NCI-H187 (cell line): ENCODE results near the gene GRID1.

Source experiments
- DNase-seq, 2 experiments: peaks; one replicate each; lab custom pipeline; 2025; lab: John Stamatoyannopoulos, UW

GRID1 gene

DNA sequence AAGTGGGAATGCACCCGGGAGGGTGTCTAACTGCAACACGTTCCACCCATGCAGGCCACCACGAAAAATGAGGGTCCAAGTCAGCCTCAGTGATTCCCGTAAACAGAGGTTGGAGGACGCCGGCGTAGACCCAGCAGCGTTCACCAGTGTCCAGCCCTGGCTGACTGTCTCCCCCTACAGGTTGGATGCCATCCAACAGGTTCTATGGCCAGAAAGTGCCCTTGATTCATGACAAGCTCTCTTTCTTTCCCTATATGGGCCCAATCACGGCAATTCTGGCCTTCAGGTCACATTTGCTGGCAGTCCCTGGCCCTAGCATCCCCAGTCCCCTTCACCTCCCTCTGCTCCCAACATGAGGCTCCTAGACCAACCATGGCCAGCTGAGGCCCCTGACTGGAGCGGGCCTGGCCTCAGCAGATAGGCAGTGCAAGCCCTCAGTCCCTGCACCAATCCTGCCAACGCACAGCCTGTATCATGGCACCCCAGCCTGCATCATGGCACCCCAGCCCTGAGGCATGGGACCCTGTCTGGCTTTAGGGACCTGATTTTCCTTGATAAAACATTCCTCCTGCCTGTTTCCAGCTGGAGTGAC, 227.4 kb downstream of the GRID1 start:
- DNase-seq: no peak

DNA sequence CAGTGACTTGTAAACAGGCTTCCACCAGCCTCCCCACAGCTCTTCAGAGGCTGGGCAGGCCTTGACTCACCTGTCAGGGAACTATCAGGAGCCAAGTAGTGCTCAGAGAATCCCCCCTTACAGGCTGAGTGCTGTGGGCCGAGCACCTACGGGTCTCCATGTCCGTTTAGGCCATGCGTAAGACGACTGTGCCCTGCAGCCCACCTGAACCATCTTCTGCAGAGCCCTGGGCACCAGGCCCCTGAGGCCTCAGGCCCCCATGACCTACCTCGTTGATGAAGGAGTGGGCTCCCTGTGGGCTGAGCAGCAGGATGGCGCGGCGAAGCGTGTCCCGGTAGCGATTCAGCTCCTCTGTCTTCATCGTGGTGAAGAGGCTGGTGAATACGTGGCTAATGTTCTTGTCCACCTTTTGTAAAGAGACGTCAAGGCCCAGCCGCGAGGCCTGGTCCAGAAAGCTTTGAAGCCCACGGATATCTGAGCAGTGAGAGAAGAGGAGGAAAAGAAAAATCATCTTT, 228.0 kb downstream of the GRID1 start:
- no peak for DNase-seq

DNA sequence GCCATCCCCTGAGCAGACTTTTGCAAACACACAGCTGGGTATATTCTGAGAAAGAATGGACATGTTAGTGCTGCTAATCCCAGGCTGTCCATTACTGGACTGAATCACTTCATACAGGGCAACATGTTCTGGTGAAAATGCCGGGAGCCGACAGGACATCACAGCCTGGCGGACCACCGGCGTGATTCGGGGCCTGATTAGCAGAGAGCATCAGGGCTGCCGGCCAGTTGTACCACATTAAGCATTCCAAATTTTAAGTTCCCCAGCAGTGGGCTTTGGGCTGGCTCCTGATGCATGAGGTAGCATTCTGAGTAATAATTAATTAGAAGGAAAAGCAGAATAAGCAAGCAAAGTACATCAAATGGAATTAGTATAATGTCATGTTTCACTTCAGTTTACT, 229.0 kb downstream of the GRID1 start:
- DNase-seq: no peak

DNA sequence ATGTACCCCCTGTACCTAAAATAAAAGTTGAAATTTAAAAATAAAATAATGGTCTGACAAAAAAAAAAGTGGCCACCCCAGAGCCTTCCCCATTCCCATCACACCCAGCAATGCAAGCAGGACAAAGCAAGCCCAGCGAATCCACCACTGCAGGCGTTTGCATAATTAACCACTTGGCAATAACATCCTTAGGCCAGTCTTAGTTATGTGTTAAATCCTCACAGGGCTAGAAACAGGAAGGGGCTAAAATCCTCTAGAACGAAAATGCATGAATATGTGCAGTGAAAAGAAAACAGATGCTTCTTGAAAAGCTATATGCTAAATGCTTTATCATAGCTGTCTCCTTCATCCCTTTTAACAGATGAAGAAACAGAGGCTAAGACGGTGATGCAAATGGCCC, 229.7 kb downstream of the GRID1 start:
- no peak for DNase-seq

DNA sequence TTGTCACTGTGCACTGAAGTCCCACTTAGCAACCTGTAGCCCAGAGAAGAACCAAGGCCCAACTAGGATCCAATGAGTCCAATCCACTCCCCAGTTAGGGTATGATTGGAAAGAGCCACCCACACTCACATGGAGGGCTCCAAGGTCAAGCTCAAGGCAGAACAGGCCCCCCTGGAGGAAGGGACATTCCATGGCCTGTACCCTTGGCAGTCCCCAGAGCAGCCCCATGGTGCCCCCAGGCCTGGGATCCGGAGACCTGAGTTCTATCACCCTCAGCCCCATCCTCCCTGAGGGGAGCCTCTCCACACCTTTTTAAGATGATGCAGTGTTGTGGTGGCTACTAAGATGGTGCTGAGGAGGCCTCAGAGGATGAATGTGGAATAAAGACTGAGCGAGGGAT, 231.4 kb downstream of the GRID1 start:
- DNase-seq: no peak

DNA sequence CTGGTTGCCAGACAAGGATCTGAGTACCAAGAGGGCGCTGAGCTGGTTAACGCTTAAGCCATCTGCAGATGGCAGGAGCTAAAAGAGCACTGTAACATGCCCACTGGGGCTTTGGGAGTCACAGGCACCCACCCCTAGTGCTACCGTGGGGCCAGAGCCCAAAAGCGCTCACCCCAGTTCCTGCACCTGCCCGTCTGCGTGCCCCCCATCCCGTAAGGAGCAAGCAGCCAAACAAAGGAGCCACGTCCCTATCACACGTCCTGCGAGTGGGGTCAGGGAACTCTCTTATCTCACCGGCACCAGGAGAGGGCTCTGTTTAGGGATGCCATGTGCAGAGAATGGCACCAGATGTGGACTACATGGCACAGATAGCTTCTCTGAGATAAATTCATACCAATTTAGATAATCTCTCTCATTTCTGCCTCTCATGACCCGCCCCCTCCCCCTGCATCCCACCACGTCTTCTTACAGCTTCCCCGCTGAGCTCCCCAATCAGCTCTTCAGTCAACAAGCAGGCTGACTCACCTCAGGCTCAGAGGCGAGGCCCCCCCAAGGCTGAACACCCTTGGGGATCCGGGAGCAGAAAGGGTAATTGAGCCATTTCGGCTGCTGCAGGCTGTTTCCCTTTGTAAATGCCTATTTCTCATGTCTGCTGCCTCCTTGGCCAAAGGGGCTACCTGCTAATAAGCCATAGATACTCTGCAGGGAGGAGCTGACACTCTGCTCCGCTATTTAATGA, 235.7 kb downstream of the GRID1 start:
- no peak for DNase-seq

DNA sequence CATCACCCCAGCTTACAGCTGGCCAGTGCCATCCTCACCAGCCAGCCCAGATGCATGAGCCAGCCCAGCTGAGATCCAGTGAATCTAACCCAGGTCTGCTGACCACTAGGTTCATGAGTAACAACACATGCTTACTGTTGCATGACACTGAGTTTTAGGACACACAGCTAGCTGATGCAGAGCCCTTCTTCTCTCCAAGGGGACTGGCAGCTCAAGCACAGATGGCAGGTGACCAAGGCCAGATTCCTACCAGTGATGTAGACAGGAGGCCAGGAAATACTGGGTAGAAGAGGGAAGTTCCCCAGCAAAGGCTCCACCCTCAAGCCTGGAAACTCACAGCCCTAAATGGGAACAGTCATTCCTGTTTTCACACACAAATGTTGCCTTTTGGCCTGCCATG, 236.6 kb downstream of the GRID1 start:
- DNase-seq: no peak

DNA sequence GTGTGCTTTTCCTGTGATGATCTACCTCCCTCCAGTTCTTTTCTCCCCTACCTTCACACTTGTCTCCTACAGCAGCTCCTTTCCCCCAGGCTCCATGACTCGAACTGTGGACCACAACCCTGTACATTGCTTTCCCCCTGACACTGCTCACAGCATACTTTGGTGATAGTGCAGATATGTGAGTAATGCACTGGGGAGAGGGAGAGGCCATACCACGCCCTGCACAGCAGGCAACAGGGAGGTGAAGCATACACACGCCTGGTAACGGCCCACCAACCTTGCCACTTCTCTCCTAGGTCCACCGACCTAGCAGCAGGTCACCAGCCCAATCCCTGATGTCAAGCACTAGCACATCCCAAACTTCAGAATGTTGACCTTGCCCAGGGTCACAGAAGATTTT, 238.2 kb downstream of the GRID1 start:
- no peak for DNase-seq

DNA sequence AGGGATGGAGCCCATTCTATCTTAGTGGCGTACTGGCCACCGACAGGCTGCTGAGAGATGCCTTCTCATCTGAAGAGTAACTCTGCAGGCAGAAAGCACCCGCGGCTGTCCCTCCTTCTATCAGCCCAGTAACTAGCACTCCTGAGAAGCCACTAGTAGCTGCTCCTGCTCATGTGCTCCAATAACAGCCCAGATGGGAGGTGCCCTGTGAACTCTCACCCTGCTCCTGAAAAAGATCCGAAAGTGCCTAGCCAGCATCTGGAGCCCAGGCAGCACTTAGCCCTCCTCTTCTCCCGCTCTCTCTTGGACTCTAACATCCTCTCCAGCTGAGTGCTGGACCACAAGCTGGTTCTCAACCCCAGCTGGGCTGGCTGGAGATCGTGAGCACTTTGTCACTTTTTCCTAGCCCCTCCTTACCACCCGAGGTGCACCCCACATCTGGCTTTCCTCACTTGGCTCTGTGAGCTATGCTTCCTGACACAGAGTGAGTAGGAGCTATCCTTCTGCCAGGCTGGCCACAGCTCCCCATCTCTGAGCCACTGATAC, 239.2 kb downstream of the GRID1 start:
- DNase-seq: no peak

DNA sequence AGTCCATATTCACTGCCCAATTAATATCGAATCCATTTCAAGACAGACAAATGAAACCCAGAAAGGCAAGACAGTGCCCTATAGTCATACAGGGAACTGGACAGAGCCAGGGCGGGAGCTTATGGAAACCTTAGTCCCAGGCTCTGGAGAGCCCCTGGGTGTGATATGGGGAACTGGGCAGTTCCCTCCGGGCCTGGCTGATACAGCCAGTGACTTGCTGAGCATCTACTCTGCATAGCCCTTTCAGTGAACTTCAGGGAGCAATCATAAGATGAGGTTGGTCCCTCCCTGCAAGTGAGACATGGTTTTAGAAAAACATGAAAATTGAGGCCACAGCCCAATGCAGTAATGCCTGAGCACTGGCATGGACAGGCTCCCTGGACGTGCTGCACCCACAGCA, 241.9 kb downstream of the GRID1 start:
- no peak for DNase-seq

DNA sequence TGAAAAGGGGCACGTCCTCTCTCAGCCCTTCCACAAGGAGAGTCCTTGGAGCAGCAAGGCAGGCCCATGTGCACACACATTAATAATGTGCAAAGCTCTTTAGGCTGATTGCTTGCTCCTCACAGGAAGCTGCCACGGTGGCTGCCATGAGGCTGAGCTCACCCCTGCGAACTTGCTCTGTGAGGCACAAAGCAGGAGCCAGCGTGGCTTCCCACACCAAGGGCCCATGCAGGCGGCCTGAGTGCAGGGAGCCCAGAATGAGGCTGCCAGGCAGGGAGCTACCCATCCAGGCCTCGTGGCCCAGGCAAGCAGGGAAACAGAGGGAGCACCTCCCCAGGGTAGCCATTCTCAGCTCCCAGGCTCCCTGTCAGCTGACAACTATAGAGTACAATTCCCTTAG, 242.9 kb downstream of the GRID1 start:
- DNase-seq: no peak

DNA sequence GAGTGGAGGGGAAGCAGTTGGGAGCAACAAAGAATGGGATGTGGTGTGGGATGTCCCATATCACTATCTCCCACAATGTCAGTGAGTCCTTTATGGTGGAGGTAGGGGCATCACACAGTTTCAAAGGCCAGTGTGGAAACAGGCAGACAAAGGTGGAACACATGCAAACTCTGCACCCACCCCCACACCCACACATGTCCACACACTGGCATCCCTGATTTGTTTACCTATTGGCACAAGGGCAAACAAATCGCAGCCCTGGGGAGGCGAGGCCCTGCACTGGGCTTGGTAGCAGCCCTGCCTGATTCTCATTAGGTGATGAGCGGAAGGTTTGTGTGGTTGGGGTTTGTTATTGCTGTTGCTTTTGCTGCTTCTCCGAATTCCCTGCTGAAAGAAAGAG, 243.3 kb downstream of the GRID1 start:
- no peak for DNase-seq

DNA sequence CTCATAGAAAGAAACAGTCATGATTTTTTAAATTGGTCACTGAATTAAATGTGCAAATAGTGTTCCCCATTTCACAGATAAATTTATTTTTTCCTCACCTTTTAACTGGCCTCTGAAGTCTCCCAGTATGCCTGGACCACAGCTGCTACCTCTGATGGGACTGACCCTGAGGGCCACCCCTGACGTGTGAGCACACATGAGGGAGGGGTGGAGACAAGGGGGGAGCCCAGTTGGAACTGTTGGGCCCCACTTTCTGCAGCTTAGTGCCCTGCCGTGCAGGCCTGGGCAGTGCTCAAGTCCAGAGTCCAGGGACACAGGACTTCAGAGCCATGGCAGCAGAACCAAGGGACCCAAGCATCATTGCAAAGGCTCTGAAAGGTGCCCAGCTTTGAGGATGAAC, 243.9 kb downstream of the GRID1 start:
- no peak for DNase-seq

DNA sequence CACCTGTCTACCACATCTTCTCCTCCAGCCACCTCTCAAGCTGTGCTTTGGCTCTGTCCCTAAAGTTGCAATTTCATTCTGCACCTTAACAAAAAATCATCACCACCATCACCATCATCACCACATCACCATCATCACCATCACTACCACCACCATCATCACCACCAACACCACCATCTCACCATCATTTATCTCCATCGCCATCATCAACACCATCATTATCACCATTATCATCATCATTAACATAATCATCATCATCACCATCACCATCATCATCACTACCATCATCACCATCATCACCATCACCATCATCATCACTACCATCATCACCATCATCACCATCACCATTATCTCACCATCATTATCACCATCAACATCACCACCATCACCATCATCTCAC, 245.4 kb downstream of the GRID1 start:
- no peak for DNase-seq

DNA sequence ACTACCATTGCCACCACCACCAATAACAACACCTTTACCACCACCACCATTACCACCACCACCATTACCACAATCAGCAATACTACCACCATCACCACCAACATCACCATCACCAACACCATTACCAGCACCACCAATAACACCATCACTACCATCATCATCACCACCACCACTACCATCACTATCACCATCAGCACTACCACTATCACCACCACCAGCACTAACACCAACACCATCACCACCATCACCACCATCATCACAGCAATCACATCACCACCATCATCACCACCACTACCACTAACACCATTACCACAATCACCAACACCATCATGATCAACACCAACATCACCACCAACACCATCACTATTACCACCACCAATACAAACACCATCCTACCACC, 249.5 kb downstream of the GRID1 start:
- DNase-seq: no peak

DNA sequence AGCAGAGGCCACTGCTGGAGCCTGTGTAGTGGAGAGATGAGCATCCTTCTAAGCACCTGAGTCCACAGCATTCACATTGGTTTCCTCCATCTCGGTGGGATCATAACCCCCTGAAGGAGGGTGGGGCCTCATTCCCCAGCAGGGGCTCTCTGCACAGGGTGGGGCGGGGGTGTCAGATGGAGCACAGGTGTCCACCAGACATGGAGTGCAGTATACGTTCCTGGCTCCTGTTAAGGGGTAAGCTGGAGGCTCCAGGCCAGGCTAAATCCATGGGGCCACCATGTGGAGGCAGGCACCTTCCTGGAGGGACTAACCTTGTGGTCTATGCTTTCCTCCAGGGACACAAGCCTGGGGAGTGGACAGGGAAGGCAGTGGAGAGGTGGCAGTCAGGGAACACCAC, 252.6 kb downstream of the GRID1 start:
- no peak for DNase-seq

DNA sequence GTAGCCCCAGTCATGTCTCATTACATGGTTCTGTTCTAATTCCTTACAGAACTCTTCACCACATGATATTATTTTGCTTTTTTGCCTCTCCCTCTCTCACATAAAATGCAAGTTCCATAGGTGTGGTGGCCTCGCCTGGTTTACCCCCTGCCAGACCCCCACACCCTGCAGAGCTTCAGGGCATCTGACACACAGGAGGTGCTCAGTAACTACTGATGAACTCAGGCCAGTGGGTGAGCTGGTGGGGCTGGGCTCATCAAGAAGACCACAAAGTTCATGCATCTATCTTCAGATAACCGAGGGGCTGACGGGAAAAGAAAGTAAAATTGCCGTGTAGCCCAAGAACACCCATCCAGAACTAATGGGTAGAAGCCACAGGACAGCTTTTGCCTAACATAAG, 253.1 kb downstream of the GRID1 start:
- no peak for DNase-seq

DNA sequence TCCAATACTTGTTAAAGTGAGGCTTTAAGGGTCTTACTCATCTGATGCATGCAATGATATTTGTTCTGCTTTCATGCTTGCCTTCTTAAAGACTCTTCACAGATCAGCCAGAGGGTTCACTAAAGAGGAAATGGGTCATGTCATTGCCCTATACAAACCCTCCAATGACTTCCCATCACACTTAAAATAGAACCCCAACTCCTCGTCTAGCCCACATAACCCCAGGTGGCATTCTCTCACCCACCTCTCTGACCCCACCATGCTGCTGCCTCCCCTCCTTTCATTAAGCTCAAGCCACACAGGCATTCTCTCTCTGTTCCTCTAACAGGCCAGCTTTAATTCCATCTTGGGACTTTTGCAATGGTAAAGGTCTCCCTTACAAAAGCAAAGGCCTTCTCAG, 253.6 kb downstream of the GRID1 start:
- DNase-seq: no peak

DNA sequence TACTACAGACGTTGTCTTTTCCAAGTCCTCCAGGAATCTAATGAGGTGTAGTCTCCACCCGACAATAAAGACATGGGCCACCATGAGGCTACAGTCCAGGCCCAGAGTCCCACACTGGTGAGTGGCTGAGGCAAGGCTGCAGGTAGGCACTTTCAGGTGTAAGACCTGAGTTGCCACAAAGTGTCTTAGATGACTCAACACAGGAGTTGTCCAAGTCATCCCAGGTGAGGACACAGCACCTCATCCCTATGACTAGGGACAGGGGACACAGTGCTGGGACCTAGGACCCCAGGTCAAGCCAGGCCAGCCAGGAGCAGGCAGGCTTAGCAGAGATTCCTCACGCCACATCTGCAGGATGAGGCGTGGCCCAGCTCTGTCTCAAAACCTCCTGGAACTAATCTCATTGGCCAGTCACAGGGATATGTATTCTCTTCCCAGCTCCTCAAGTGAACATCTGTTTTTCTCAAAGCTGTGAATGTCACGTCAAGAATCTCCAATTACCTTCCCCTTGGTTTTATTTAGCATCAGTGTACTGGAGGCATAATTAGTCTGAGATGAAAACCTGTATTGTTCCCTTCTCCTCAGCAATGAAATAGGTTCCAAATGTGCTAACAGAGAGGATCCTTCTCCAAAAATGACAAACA, 254.6 kb downstream of the GRID1 start:
- DNase-seq: no peak

DNA sequence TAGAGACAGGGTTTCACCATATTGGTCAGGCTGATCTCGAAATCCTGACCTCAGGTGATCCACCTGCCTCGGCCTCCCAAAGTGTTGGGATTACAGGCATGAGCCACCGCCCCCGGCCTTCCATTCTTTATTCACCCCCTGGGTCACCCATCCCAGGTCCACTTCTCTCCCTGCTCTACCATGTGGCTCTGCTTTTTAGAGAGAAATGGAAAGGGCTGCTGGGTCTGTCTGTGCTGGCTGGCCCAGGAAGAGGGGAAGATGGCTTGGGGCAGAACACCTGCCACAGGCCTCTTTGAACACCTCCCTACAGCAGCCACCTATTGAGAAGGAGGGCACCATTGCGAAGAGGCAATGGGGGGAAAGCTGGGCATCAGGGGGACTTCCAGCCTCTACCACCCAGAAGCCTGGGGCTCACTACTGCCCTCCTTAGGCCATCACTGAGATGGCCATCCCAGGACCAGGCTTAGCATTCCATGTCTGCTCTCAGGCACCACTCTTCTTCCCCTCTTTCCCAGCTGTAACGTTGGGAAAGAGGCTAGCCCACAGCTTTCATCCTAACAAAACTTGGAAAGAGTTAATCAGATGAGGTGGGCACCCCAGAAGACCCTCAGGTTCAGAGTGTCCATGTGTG, 256.3 kb downstream of the GRID1 start:
- no peak for DNase-seq

DNA sequence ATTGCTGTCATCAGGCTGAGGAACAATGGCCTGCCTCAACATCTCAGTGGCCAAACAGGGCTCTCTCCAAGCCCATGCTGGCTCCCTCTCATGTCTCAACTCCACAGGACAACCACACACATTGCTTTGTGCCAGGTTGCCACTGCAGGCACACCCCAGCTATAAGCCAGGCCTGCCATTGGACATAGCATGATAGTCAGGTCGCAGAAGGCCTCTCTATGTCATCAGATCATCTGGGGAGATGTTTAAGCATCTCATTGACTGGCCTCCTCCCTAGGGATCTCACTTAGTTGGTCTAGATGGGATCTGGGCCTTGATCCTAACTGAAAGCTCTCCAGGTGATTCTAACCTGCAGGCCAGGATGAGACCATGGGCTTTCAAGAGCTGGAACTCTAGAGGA, 257.2 kb downstream of the GRID1 start:
- DNase-seq: no peak

DNA sequence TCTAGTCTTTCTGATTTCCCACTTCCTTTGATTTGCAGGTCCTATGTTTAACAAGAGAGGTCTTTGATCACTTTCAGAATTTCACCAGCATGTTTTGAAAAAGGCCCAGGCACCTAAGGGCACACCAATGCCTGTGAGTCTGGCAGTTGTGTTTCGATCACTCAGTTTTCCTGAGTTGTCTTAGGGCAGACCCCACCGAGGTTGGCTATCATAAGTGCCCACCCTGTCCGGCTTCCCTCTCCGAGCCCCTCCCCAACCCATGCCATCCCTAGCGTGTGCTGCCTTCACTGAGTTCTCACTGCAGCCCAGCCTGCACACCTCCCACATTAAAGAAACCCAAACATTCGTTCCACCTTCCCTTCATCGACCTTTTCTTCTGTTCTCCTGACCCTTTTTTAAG, 257.9 kb downstream of the GRID1 start:
- no peak for DNase-seq
